HepG2 (cell line): ENCODE data around the gene CERS5. TPM values are rescaled to one million over a fixed set of nuclear protein-coding genes. Genes with fewer than 3 reads are reported as not detected.

ENCODE experiments used
- ARNT2 ChIP-seq: sonication (generic); formaldehyde crosslinking; IDR thresholded peaks from 2 replicates; pipeline ENCODE4 v1.8.0; 2022; ENCODE audit warnings: mild to moderate bottlenecking, low read depth, missing genetic modification reagents, moderate library complexity
- CC2D1A ChIP-seq: sonication (generic); formaldehyde crosslinking; IDR thresholded peaks from 2 replicates; pipeline ENCODE4 v1.8.1; 2023; ENCODE audit warnings: mild to moderate bottlenecking, missing genetic modification reagents
- JARID2 ChIP-seq: sonication (generic); formaldehyde crosslinking; IDR thresholded peaks from 2 replicates; pipeline ENCODE4 v1.8.1; 2023; ENCODE audit warnings: missing genetic modification reagents, inconsistent platforms; ENCODE audit not compliant: insufficient replicate concordance
- MEF2D ChIP-seq: sonication (generic); formaldehyde crosslinking; IDR thresholded peaks from 2 replicates; pipeline ENCODE4 v1.5.1; 2020; ENCODE audit warnings: mild to moderate bottlenecking, missing genetic modification reagents
- MEIS2 ChIP-seq: sonication (generic); formaldehyde crosslinking; IDR thresholded peaks from 2 replicates; pipeline ENCODE4 v1.9.0; 2021; ENCODE audit warnings: mild to moderate bottlenecking, missing genetic modification reagents
- MYC ChIP-seq: sonication (generic); formaldehyde crosslinking; IDR thresholded peaks from 2 replicates; pipeline ENCODE4 v1.9.0; 2021; ENCODE audit warnings: missing genetic modification reagents, borderline replicate concordance
- NRL ChIP-seq: sonication (generic); formaldehyde crosslinking; IDR thresholded peaks from 2 replicates; pipeline ENCODE4 v1.5.0; 2020; ENCODE audit warnings: missing genetic modification reagents, mild to moderate bottlenecking, moderate library complexity, borderline replicate concordance
- PBX2 ChIP-seq: IDR thresholded peaks from 2 replicates; pipeline ENCODE4 v1.6.1; 2016; ENCODE audit warnings: control low read depth
- SIN3B ChIP-seq: fragments of 150-350 bp; IDR thresholded peaks from 2 replicates; pipeline ENCODE4 v1.6.1; 2014; ENCODE audit warnings: low read length
- ZFP41 ChIP-seq: sonication (generic); formaldehyde crosslinking; IDR thresholded peaks from 2 replicates; pipeline ENCODE4 v1.4.0; 2020; ENCODE audit warnings: mild to moderate bottlenecking, missing genetic modification reagents, borderline replicate concordance
- ZNF552 ChIP-seq: sonication (generic); formaldehyde crosslinking; IDR thresholded peaks from 2 replicates; pipeline ENCODE4 v1.9.0; 2022; ENCODE audit warnings: missing genetic modification reagents, mild to moderate bottlenecking, borderline replicate concordance
- ZNF577 ChIP-seq: sonication (generic); formaldehyde crosslinking; IDR thresholded peaks from 2 replicates; pipeline ENCODE4 v1.4.0; 2020; ENCODE audit warnings: mild to moderate bottlenecking, low read depth, missing genetic modification reagents, borderline replicate concordance
- ZNF7 ChIP-seq: IDR thresholded peaks from 2 replicates; pipeline ENCODE4 v1.6.1; 2016; ENCODE audit warnings: missing biosample characterization, missing genetic modification reagents
- ZNF790 ChIP-seq: sonication (generic); formaldehyde crosslinking; IDR thresholded peaks from 2 replicates; pipeline ENCODE4 v1.8.0; 2022; ENCODE audit warnings: missing genetic modification reagents, mild to moderate bottlenecking, borderline replicate concordance
- ZNF841 ChIP-seq: sonication (generic); formaldehyde crosslinking; IDR thresholded peaks from 2 replicates; pipeline ENCODE4 v1.8.1; 2023; ENCODE audit warnings: missing genetic modification reagents, borderline replicate concordance
- ZZZ3 ChIP-seq: sonication (generic); formaldehyde crosslinking; IDR thresholded peaks from 2 replicates; pipeline ENCODE4 v1.4.0; 2020; ENCODE audit warnings: missing genetic modification reagents, mild to moderate bottlenecking, borderline replicate concordance
- polyA plus RNA-seq, 8 experiments: library from polyadenylated mRNA; depleted of rRNA in 3 of 8; stranded (reverse) in 7 of 8; unstranded in 1 of 8; fragments of >200 nt; fragmentation: Illumina TruSeq in 4 of 8; extraction: Trizol in 4 of 8; gene quantifications; 2 replicates each; pipeline versions ENCODE4 v1.2.1 to v1.2.3, GENCODE V29; 2011 to 2016; ENCODE audit warnings: low read depth in 4 of 8, missing spikeins in 1 of 8, mixed read lengths in 1 of 8; ENCODE audit not compliant: insufficient read depth in 1 of 8
- total RNA-seq, 5 experiments: library from RNA; depleted of rRNA; stranded (reverse); fragments of >200 nt; fragmentation: Illumina TruSeq; extraction: Trizol; gene quantifications; 2 replicates each; pipeline ENCODE4 v1.2.3, GENCODE V29; 2016; ENCODE audit warnings: low read depth in 1 of 5
- TF ChIP-seq, protein P1 (sequence below): sonication (generic); formaldehyde crosslinking; IDR thresholded peaks from 2 replicates; pipeline ENCODE4 v1.4.0; 2020; ENCODE audit warnings: missing genetic modification reagents
- TF ChIP-seq, protein P2 (sequence below): sonication (generic); IDR thresholded peaks from 2 replicates; pipeline ENCODE4 v1.6.1; 2016; ENCODE audit warnings: low read depth, borderline replicate concordance
- TF ChIP-seq, protein P3 (sequence below): sonication (generic); formaldehyde crosslinking; IDR thresholded peaks from 2 replicates; pipeline ENCODE4 v1.4.0; 2020; ENCODE audit warnings: missing genetic modification reagents, borderline replicate concordance

The CERS5 gene
- total and polyA plus RNA-seq, 2 of the 13 experiments (the other 11 are each of a cell fraction or from before 2014, with no cell fraction given), result 22.3 to 48.8 TPM

GRCh38 chr12:50103767-50104321 is 63.3 kb downstream of the CERS5 start, which contains the start of gene GPD1 (continued):
- TF ChIP-seq, protein P1, sequence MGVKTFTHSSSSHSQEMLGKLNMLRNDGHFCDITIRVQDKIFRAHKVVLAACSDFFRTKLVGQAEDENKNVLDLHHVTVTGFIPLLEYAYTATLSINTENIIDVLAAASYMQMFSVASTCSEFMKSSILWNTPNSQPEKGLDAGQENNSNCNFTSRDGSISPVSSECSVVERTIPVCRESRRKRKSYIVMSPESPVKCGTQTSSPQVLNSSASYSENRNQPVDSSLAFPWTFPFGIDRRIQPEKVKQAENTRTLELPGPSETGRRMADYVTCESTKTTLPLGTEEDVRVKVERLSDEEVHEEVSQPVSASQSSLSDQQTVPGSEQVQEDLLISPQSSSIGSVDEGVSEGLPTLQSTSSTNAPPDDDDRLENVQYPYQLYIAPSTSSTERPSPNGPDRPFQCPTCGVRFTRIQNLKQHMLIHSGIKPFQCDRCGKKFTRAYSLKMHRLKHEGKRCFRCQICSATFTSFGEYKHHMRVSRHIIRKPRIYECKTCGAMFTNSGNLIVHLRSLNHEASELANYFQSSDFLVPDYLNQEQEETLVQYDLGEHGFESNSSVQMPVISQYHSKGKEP (CRISPR knock-in tag), result no peak
- TF ChIP-seq, protein P2, sequence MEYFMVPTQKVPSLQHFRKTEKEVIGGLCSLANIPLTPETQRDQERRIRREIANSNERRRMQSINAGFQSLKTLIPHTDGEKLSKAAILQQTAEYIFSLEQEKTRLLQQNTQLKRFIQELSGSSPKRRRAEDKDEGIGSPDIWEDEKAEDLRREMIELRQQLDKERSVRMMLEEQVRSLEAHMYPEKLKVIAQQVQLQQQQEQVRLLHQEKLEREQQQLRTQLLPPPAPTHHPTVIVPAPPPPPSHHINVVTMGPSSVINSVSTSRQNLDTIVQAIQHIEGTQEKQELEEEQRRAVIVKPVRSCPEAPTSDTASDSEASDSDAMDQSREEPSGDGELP, result no peak
- peak; percentile 78; the same call in 1 of the 2 replicates for TF ChIP-seq MYC (CRISPR knock-in tag)
- TF ChIP-seq ZNF577, result no peak
- TF ChIP-seq ZNF841 (CRISPR knock-in tag), result no peak
- no peak for TF ChIP-seq CC2D1A (CRISPR knock-in tag)
- TF ChIP-seq, protein P3, sequence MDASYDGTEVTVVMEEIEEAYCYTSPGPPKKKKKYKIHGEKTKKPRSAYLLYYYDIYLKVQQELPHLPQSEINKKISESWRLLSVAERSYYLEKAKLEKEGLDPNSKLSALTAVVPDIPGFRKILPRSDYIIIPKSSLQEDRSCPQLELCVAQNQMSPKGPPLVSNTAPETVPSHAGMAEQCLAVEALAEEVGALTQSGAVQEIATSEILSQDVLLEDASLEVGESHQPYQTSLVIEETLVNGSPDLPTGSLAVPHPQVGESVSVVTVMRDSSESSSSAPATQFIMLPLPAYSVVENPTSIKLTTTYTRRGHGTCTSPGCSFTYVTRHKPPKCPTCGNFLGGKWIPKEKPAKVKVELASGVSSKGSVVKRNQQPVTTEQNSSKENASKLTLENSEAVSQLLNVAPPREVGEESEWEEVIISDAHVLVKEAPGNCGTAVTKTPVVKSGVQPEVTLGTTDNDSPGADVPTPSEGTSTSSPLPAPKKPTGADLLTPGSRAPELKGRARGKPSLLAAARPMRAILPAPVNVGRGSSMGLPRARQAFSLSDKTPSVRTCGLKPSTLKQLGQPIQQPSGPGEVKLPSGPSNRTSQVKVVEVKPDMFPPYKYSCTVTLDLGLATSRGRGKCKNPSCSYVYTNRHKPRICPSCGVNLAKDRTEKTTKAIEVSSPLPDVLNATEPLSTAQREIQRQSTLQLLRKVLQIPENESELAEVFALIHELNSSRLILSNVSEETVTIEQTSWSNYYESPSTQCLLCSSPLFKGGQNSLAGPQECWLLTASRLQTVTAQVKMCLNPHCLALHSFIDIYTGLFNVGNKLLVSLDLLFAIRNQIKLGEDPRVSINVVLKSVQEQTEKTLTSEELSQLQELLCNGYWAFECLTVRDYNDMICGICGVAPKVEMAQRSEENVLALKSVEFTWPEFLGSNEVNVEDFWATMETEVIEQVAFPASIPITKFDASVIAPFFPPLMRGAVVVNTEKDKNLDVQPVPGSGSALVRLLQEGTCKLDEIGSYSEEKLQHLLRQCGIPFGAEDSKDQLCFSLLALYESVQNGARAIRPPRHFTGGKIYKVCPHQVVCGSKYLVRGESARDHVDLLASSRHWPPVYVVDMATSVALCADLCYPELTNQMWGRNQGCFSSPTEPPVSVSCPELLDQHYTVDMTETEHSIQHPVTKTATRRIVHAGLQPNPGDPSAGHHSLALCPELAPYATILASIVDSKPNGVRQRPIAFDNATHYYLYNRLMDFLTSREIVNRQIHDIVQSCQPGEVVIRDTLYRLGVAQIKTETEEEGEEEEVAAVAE (CRISPR knock-in tag), result 0 out of 2 replicates have a peak, but pooled peaks have one; percentile 21
- no peak for TF ChIP-seq ZZZ3 (CRISPR knock-in tag)
- TF ChIP-seq JARID2 (CRISPR knock-in tag), result no peak
- TF ChIP-seq ZFP41 (CRISPR knock-in tag), result no peak
- no peak for TF ChIP-seq ZNF552
- TF ChIP-seq MEIS2, result 0 out of 2 replicates have a peak, but pooled peaks have one; percentile 31
- no peak for TF ChIP-seq NRL (CRISPR knock-in tag)
- no peak for TF ChIP-seq SIN3B
- TF ChIP-seq PBX2 (CRISPR knock-in tag), result no peak
- TF ChIP-seq MEF2D (CRISPR knock-in tag), result peak; percentile 67; the same call in 1 of the 2 replicates
- no peak for TF ChIP-seq ZNF790 (CRISPR knock-in tag)
- 0 out of 2 replicates have a peak, but pooled peaks have one; percentile 28 for TF ChIP-seq ARNT2
- TF ChIP-seq ZNF7 (CRISPR knock-in tag), result no peak
